HepG2 (cell line): ENCODE results near the gene PDE9A. TPM values are rescaled to one million over a fixed set of nuclear protein-coding genes. Genes with fewer than 3 reads are reported as not detected.

ENCODE experiments used
- ARNTL ChIP-seq: sonication (generic); formaldehyde crosslinking; IDR thresholded peaks from 2 replicates; pipeline ENCODE4 v1.4.0; 2020; ENCODE audit warnings: mild to moderate bottlenecking, missing genetic modification reagents
- ELF3 ChIP-seq: IDR thresholded peaks from 2 replicates; pipeline ENCODE4 v1.6.1; 2016; ENCODE audit warnings: missing genetic modification reagents, missing compliant biosample characterization
- HES4 ChIP-seq: sonication (generic); formaldehyde crosslinking; IDR thresholded peaks from 2 replicates; pipeline ENCODE4 v1.9.0; 2021; ENCODE audit warnings: mild to moderate bottlenecking, missing genetic modification reagents, borderline replicate concordance
- KAT8 ChIP-seq: IDR thresholded peaks from 2 replicates; pipeline ENCODE4 v1.6.1; 2016; ENCODE audit warnings: missing genetic modification reagents, missing compliant biosample characterization
- LCORL ChIP-seq, 2 experiments: fragments of 450-650 bp in 1 of 2; sonication (generic) in 1 of 2; formaldehyde crosslinking in 1 of 2; IDR thresholded peaks; 2 replicates each; pipeline versions ENCODE4 v1.5.0 to v1.6.1; 2017 to 2020; ENCODE audit warnings: antibody characterized with exemption in 1 of 2, missing genetic modification reagents in 1 of 2
- MEF2D ChIP-seq: sonication (generic); formaldehyde crosslinking; IDR thresholded peaks from 2 replicates; pipeline ENCODE4 v1.5.1; 2020; ENCODE audit warnings: mild to moderate bottlenecking, missing genetic modification reagents
- MXI1 ChIP-seq: IDR thresholded peaks from 3 replicates; pipeline ENCODE4 v1.6.1; 2012; ENCODE audit warnings: low read depth, low read length, inconsistent platforms, borderline replicate concordance
- NR2F6 ChIP-seq, 2 experiments: IDR thresholded peaks; 2 replicates each; pipeline ENCODE4 v1.6.1; 2016; ENCODE audit warnings: antibody characterized with exemption in 1 of 2, mild to moderate bottlenecking in 1 of 2
- RERE ChIP-seq: IDR thresholded peaks from 2 replicates; pipeline ENCODE4 v1.6.1; 2016; ENCODE audit warnings: low read depth, missing genetic modification reagents, missing compliant biosample characterization
- SMC3 ChIP-seq: IDR thresholded peaks from 2 replicates; pipeline ENCODE4 v1.6.1; 2011; ENCODE audit warnings: low read length, improper control_type of control experiment
- STAG1 ChIP-seq: sonication (generic); formaldehyde crosslinking; IDR thresholded peaks from 2 replicates; pipeline ENCODE4 v1.4.0; 2020; ENCODE audit warnings: missing genetic modification reagents
- THAP11 ChIP-seq: IDR thresholded peaks from 2 replicates; pipeline ENCODE4 v1.6.1; 2016; ENCODE audit warnings: missing biosample characterization, missing genetic modification reagents
- TOE1 ChIP-seq: sonication (generic); formaldehyde crosslinking; IDR thresholded peaks from 2 replicates; pipeline ENCODE4 v1.4.0; 2020; ENCODE audit warnings: mild to moderate bottlenecking, missing genetic modification reagents
- ZBTB1 ChIP-seq: sonication (generic); formaldehyde crosslinking; IDR thresholded peaks from 2 replicates; pipeline ENCODE4 v1.4.0; 2020; ENCODE audit warnings: missing genetic modification reagents, borderline replicate concordance
- ZBTB20 ChIP-seq: sonication (generic); formaldehyde crosslinking; IDR thresholded peaks from 2 replicates; pipeline ENCODE4 v1.8.1; 2023; ENCODE audit warnings: missing genetic modification reagents, low read depth, mild to moderate bottlenecking, borderline replicate concordance
- ZBTB38 ChIP-seq: sonication (generic); formaldehyde crosslinking; IDR thresholded peaks from 2 replicates; pipeline ENCODE4 v1.5.1; 2020; ENCODE audit warnings: mild to moderate bottlenecking, missing genetic modification reagents
- ZBTB4 ChIP-seq: sonication (generic); formaldehyde crosslinking; IDR thresholded peaks from 2 replicates; pipeline ENCODE4 v1.4.0; 2020; ENCODE audit warnings: missing genetic modification reagents, mild to moderate bottlenecking, borderline replicate concordance
- ZFP37 ChIP-seq: sonication (generic); formaldehyde crosslinking; IDR thresholded peaks from 2 replicates; pipeline ENCODE4 v1.4.0; 2020; ENCODE audit warnings: missing genetic modification reagents, borderline replicate concordance
- ZNF691 ChIP-seq: sonication (generic); formaldehyde crosslinking; IDR thresholded peaks from 2 replicates; pipeline ENCODE4 v1.4.0; 2020; ENCODE audit warnings: missing genetic modification reagents, low read depth, mild to moderate bottlenecking, borderline replicate concordance
- polyA plus RNA-seq, 8 experiments: library from polyadenylated mRNA; depleted of rRNA in 3 of 8; stranded (reverse) in 7 of 8; unstranded in 1 of 8; fragments of >200 nt; fragmentation: Illumina TruSeq in 4 of 8; extraction: Trizol in 4 of 8; gene quantifications; 2 replicates each; pipeline versions ENCODE4 v1.2.1 to v1.2.3, GENCODE V29; 2011 to 2016; ENCODE audit warnings: low read depth in 4 of 8, missing spikeins in 1 of 8, mixed read lengths in 1 of 8; ENCODE audit not compliant: insufficient read depth in 1 of 8
- total RNA-seq, 5 experiments: library from RNA; depleted of rRNA; stranded (reverse); fragments of >200 nt; fragmentation: Illumina TruSeq; extraction: Trizol; gene quantifications; 2 replicates each; pipeline ENCODE4 v1.2.3, GENCODE V29; 2016; ENCODE audit warnings: low read depth in 1 of 5

The PDE9A gene
- total and polyA plus RNA-seq, 2 of the 13 experiments (the other 11 are each of a cell fraction or from before 2014, with no cell fraction given): 4.6 to 19.7 TPM

- TF ChIP-seq ARNTL (CRISPR knock-in tag) (no peak), ZBTB20 (no peak), ELF3 (CRISPR knock-in tag) (peak; percentile 60), MEF2D (CRISPR knock-in tag) (no peak), TOE1 (CRISPR knock-in tag) (no peak), ZBTB1 (CRISPR knock-in tag) (no peak), ZBTB4 (CRISPR knock-in tag) (peak; percentile 93; the same call in 1 of the 2 replicates), MXI1 (no peak), RERE (no peak), ZNF691 (0 out of 2 replicates have a peak, but pooled peaks have one; percentile 67), STAG1 (CRISPR knock-in tag) (peak; percentile 86), THAP11 (CRISPR knock-in tag) (no peak), KAT8 (CRISPR knock-in tag) (0 out of 2 replicates have a peak, but pooled peaks have one; percentile 20), NR2F6 (IDR thresholded peaks at IDR 0.05) (no peak), NR2F6 (CRISPR knock-in tag; IDR thresholded peaks at IDR 0.05) (0 out of 2 replicates have a peak, but pooled peaks have one; percentile 10), HES4 (CRISPR knock-in tag) (no peak), ZFP37 (CRISPR knock-in tag) (no peak), SMC3 (peak; percentile 62), ZBTB38 (CRISPR knock-in tag) (peak; percentile 62; the same call in 1 of the 2 replicates), LCORL (IDR thresholded peaks at IDR 0.05) (no peak), LCORL (CRISPR knock-in tag; IDR thresholded peaks at IDR 0.05) (peak; percentile 56; the same call in 1 of the 2 replicates)
Measured at GRCh38 chr21:42652527-42653230, 742 bp upstream of the PDE9A start (continued).
